NCI-H187 treated with DMSO at 0.1 percent for 48 hours (cell line): ENCODE data around the gene BMP2K.

Experiments
- DNase-seq: peaks from one replicate; lab custom pipeline; 2025; lab: John Stamatoyannopoulos, UW

Gene BMP2K

DNA sequence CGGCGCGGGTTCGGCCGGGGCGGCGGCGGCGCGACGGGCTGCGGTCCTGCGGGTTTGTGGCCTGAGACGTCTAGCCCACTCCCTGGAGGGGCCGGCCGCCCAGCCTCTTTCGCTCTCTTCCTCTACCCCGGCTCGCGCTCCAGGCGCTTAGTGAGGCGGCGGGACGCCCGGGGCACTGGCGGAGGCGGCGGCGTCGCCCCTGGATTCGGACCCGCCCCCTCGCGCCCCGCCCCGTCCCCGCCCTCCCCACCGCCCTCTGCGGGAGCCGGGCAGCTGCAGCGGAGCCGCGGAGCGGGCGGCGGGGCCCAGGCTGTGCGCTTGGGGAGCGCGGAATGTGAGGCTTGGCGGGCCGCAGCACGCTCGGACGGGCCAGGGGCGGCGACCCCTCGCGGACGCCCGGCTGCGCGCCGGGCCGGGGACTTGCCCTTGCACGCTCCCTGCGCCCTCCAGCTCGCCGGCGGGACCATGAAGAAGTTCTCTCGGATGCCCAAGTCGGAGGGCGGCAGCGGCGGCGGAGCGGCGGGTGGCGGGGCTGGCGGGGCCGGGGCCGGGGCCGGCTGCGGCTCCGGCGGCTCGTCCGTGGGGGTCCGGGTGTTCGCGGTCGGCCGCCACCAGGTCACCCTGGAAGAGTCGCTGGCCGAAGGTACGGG is at the start of gene BMP2K:
Gene BMP2K (plus strand): TSS at position 272 of the 650 bp plus-strand sequence. CDS start 194 bp downstream, at position 466.
- no peak for DNase-seq

GRCh38 chr4:78726546-78726945 is 49.6 kb upstream of the BMP2K start:
- no peak for DNase-seq

DNA sequence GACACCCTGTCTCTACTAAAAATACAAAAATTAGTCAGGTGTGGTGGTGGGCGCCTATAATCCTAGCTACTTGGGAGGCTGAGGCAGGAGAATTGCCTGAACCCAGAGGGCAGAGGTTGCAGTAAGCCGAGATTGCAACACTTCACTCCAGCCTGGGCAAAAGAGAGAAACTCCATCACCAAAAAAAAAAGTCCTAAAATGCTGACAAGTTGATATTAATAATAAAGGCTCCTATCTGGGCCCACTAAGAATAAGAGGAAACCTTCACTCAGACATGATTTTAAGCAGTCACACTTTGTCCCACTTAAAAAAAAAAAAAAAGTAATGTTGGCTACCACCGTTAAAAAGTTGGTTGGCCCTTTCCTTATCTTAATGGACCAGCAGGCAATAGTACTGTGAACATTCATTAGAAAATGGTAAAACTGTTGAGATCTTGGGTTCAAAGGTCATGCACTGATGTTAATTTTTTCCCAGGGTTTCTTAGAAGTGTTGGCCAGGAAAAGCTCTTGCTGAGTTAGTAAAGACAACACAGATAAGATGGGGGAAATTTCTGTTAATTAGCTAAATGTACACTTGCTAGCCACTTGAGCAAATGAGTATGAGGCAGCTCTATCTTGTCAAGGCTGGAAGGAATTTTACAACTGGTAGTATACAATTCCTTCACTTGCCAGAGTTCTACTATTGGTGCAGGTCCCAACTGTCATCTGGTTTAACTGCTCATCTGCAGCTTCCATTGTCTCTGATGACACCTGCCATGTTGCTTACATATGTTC is 43.6 kb upstream of the BMP2K start:
- DNase-seq = no peak

- no peak for DNase-seq
Measured at GRCh38 chr4:78734441-78735162, 41.5 kb upstream of the BMP2K start.

DNA sequence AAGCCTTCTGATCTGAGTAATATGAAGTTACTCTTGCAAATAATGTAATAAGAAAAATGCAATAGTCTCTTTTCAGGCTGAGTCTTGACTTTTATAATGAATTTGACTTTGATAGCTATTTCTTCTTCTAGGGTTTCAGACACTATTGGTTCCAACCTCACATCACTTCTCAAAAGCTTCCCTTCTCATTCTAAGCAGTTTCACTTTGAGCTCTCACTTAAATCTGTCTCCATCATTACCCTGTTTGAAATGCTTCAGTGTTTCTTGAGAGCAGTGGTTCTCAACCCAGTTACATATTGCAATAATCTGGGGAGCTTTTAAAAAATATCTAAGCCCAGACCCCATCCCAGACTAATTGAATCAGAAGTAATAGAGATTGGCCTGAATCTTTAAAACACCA is 40.5 kb upstream of the BMP2K start:
- DNase-seq = no peak

GRCh38 chr4:78737035-78737434 is 39.1 kb upstream of the BMP2K start:
- no peak for DNase-seq

DNA sequence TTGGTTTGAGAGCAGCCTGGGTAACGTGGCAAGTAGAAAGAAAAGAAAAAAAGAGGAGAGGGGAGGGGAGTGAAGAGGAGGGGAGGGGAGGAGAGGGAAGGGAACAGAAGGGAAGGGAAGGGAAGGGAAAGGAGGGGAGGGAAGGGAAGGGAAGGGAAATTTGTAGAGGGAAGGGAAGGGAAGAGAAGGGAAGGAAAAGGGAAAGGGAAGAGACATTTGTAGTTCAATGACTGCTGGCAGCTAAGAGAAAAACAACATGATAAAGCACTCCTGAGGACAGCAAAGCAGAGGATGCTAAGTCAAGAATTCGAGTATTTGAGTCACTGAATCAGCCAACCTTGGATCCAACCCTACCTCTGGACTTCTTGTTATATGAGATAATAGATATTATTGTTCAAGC is 38.2 kb upstream of the BMP2K start:
- DNase-seq = no peak

GRCh38 chr4:78742300-78742699 is 33.9 kb upstream of the BMP2K start:
- DNase-seq = no peak

DNA sequence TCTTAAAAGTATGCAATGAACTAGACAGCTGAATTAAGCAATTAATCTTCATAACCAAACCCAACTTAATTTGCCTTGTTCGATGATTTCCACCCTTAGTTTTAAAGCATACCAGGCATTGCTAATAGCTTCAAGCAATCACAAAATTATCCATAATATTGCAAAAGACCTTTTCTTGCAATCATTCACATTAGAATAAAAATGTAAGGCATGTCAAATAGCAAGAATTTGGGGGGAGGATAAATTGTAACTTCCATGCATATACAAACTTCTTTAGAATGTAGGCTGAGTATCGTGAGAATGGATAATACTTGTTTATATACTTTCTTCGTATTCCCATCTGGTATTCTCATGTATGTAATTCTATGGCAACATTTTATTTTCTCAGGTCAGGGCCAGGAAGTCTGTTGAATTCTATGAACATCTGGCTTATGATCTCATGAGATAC is 28.7 kb upstream of the BMP2K start:
- no peak for DNase-seq

GRCh38 chr4:78748381-78748780 is 27.8 kb upstream of the BMP2K start:
- no peak for DNase-seq

DNA sequence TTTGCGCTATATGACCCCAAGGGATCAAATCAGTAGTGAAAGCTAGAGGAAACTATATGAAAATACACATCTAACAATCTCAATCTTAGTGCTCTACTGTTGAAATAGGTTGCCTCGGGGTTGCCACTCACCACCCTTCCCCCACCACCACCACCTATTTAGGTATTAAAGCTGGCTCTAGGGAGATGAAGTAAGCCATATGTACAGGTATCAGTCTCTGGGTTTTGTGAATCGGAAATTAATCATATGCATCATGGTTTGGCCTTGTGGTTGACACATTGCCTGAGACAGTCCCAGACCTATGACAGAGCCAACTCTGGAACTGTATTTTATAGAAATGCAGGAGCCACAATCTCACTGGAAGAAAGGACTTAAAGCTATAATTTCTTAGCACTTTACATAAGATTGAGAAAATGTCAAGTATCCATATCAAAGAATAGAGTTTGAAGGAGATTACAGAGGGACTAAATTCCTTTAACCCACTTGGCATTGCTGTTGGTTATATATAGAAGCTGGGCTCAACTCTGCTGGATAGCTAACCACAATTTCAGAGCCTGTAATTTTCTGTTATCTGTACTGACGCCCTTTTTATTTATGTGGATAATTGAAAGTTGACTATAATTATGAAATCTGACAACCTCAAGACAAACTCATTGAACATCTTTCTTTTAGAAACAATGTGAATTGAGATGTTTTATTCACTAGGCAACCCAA is 26.7 kb upstream of the BMP2K start:
- DNase-seq = no peak

DNA sequence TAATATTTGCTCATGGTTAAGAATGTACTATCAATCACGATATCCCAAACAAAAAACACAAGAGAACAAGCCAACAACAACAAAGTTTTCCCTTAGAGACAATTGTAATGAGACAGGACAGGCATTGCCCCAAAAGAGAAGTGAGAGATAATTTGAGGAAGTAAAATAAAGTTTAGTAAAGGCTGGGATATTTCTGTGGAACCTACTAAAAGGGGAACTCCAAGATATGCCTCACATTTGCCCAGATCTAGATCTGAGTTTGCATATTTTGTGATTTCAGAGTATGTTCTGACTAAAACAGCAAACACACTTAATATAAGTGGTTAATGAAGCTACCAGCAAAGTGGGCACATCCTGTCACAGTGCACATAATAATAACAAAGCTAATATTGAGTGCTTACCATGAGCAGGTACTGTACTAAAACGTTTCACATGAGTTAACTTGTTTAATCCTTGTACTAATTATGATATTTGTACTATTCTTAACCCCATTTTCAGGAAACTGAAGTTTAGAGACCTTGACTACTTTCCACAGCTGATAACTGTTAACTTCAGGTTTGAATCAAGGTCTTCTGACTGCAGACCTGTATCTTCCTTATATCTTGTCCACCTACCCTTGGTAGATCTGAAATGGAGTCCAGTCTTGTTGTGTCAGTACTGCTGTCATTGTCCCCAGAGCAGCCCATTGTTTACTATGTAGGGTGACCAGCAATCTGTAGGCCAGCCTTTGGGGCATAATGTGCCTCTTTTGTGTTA is 26.0 kb upstream of the BMP2K start:
- DNase-seq = no peak

DNA sequence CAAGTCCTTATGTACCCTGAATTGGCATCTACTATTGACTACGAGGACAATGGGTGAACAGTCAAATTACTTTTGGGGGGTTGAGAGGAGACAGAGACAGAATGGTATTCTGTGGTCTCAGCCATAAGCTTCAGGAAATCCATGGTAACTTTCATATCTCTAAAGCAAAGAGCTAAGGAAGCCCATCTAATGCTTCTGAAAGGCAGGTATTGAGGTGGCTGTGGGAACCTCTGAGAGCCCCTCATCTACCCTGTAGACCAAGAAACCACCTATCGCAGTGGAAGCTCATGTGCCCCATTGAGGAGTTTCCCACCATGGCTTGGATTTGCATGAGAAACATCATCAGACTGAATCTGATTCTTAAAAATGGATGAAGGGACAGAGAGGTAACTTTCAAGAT is 23.1 kb upstream of the BMP2K start:
- no peak for DNase-seq

DNA sequence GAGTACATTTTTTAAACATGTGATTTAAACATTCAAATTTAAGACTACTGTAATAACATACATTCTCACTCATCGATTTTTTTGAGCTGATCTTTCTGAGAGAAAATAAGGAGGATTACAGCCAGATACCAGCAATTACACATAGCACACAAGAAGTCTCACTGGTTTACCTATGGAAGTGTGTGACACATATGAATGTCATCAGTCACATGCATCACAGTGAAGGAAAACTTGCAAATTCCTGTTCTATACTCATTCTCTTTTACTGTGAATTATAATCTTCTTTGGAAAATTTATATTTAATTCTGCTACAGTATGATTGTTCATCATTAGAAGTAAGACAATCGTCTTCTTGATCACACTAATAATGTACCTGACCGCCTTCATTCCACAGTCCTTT is 21.3 kb upstream of the BMP2K start:
- DNase-seq = no peak

DNA sequence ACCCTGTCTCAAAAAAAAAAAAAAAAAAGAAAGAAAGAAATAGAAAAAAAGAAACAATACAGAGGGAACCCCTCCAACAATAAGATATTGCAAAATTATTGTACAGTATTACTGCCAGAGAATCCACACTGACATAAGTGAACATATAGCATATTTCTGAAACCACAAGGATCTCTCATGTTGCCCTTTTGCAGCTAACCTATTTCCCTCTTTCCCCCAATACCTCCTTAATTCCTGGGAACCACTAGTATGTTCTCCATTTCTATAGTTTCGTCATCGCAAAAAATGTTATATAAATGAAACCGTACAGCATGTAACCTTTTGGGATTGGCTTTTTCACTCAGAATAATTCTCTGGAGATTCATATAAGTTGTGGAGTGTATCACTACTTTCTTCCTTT is 20.0 kb upstream of the BMP2K start:
- no peak for DNase-seq

- DNase-seq = no peak
Measured at GRCh38 chr4:78756776-78757175, 19.4 kb upstream of the BMP2K start.

DNA sequence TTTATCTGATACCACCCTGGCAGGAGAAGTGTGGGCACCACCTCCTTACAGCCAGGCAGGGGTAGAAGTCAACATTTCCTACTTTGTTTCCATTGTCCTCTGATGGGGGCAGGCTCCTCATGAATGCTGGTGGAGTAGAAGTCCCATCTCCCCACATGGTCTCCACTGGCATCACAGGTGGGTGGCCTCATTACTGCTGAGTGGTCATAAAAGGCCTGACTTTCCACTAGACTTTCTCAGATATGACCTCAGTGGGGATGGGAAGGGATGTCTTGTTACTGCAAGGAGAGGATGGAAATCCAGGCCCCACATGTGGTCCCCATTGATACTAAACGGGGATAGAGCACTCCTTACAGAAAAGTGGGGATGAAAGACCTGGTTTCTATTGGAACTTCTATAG is 18.6 kb upstream of the BMP2K start:
- DNase-seq = no peak

- DNase-seq = no peak
Measured at GRCh38 chr4:78758085-78758484, 18.1 kb upstream of the BMP2K start.

- DNase-seq = no peak
Measured at GRCh38 chr4:78762529-78762928, 13.6 kb upstream of the BMP2K start.

DNA sequence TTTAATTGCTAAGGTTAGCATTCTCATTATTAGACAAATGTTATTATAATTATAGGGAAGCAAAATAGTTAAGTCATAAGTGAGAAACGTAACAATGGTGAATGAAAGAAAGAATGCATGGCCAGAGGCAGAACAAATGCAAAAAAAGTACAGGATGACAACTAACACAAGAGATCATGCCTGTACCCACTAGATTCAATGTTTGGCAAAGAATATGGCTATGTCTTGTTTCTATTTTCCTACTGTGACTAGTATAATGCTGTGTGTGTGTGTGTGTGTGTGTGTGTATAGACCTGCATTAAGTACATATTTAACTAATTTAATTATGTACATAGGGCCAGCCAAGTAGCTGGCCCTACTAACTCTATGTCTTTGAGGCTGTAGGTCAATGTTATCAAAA is 12.9 kb upstream of the BMP2K start:
- no peak for DNase-seq

- DNase-seq = no peak
Measured at GRCh38 chr4:78763763-78764387, 12.3 kb upstream of the BMP2K start.
